ENCODE data around the gene DERL3.
A peak's percentile ranks its signal among the peaks of the same experiment; 100 is the strongest.

DERL3 gene

DNA sequence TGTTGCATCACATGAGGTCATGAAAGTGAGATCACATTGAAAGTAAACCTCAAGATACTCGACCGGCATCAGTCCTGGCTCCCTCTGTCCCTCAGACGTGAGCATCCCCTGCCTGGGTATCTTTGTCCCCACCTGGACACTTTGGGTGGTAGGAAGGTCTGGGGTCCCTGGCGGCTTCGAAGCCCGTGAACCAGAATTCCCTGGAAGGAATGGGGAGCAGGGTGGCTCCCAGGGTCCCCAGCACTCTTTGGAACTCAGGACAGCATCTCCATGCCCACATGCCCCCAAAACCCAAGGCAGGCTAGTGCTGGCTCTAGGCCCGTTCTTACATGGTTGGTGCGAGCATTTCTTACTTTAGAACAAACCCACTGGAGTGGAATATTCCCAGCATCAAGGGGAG, 7.5 kb downstream of the DERL3 start:
- DNase-seq: no peak

DNA sequence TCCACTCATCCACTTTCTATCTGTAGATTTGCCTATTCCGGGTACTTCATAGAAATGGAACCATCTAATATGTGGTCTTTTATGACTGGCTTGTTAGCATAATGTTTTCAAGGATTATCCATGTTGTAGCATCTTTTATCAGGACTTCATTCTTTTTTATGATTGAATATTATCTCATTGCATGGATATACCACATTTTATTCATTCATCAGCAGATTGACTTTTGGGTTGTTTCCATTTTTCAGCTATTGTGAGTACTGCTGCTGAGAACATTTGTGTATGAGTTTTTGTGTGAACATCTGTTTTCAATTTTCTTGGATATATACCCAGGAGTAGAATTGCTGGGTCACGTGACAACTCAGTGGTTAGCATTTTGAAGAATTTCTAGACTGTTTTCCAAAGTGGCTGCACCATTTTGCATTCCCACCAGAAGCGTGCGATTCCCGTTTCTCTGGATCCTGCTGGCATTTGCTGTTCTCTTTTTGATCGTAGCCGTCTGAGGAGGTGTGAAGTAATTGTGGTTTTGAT, 8.9 kb downstream of the DERL3 start:
- DNase-seq: no peak

DNA sequence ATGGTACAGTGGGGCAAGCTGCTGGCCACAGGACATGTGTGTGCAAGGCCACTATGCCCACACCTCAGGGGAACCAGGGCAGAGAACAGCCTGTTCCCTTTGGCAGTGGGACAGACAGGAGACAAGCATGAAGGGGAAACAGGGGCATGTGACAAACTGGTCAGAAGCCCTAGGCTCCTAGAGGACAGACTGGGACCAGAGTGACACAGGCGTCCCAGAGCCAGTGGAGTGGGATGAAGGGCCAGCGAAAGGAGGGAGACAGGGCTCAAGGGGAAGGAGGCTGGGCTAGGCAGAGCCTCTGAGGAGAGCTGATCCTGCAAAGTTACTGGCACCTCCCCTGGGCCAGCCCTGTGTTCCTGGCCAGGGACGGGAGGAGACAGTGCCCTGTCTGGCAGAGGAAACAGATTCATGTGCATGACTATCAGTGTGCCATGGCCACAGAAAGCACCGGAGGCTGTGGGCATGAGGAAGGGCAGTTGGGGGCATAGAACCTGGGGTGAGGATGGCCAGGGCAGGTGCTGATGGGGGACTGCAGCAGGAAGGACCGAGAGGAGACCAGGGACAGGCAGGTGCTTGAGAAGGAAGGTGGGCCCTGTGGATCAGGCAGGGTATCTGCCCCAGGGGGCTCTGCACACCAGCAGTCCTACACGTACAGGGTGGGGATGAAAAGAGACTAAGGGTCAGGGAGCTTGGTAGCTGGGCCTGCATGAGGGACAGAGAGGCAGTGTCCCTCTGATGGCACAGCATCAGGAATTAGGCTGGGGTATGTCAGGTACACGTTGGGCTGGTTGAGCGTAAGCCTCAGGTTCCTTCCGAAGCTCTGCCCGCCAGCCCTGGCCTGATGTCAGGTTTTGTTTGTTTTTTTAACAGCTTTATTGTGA, 9.8 kb downstream of the DERL3 start:
- no peak for DNase-seq

DNA sequence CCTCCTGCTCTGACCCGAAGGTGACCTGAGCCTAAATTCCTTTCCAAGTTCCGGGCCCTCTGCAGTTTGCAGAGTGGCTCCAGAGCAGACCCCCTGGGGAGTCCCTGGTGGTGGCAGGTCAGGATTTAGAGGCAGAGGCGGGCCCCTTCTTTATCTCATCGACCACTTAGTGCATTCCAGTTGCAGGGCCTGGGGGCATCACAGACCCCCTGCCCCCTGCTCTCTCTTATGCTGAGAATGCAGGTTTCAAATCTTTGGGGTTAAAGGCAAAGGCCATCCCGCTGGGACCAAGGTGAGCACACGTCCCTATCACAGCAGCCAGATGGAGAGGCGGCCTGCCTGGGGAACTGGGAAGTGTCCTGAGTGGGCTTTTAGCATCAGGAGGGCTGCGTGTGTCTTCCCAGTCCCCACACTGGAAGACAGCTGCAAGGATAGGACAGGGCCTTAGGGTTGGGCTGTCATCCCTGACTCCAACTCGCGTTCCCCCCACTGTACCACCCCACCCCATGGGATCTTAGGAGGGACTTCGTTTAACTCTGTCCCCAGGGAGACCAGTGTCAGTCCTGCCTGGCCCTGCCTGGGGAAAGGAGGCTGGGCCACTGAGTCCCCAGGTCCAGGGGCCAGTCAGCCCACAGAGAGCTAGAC, 11.3 kb downstream of the DERL3 start:
- DNase-seq: no peak

DNA sequence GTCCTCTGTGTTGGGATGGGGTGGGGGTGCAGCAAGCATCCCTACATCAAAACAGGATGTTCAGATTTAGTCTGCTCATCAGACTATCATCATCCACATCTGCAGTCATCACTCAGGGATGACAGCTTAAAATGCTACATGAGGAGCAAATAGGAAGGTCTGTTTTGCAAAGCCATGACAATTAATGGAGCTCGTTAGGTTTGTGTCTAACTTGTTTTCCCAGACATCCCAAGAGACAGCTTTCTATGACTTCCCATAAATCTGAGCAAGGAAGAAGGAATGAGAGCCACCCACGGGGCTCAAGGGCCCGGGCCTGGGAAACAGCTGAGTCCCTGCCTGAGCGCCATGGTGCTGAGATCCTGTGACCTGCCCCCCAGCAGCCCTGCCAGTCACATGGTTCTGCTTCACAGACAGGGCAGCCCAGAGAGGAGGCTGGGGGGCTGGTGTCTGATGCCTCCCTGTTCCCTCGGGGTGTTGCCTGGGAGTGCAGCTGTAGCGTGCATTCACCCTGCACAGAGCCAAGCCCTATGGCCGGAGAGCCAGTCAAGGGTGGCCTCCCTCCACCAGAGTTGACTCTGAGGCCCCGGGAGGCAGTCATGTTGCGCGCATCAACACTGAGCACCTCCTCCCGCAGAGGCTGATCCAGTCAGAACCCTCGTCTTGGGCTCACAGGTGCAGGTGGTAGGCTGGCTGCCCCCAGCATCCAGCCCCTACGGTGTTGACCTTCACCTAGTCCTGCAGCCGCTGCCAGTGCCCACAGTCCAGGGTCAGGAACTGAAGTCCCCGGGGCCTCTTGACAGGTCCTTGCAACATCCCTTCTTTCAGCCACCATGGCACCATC, 12.1 kb downstream of the DERL3 start:
- DNase-seq: no peak

GRCh38 chr22:23825246-23825905, 13.4 kb downstream of the DERL3 start:
- DNase-seq: no peak

- no peak for DNase-seq
These were observed 14.1 kb downstream of the DERL3 start for GRCh38 chr22:23824476-23825245.

DNA sequence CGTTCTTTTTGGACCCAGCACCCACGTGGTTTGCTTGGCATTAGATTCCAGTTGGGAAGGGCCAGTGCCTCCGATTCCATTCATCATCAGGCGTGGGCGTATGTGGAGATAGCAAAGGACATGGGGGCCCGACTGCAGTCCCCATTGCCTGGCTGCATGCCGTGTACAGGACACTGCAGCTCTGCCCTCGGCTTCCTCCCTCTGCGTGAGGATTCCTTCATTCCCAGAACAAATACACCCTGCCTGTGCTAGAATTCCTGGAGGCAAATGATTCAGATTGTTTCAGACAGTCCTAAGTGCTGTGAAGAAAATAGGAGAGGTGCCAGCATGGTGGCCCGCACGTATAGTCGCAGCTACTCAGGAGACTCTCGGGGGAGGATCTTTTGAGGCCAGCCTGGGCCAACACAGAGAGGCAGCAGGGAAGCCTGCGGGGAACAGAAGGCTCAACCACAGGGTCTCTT, 15.4 kb downstream of the DERL3 start:
- DNase-seq: no peak

GRCh38 chr22:23822101-23822671, 16.6 kb downstream of the DERL3 start:
- DNase-seq: no peak

GRCh38 chr22:23820748-23821211, 18.0 kb downstream of the DERL3 start:
- peak in 1 of 2 experiments; percentile 7 for DNase-seq

GRCh38 chr22:23818541-23818940, 20.3 kb downstream of the DERL3 start:
- DNase-seq: no peak

DNA sequence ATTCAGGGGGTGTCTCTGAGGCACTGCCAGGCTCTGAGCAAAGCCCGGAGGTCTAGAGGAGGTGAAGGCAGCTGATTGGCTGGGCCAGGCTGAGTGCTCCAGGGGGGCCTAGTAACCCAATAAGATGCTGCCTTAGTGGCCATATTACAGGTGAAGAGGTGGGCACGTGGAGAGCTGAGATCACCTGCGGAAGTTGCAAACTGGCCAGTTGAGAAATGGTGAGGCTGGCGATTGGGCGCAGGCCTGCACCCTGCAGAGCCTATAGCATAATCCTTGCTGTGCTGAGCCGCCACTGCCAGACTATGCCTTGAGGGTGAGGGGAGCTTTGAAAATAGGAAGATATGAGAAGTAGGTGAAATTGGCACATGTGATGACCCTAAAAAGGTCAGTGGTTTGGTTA, 21.7 kb downstream of the DERL3 start:
- no peak for DNase-seq

DNA sequence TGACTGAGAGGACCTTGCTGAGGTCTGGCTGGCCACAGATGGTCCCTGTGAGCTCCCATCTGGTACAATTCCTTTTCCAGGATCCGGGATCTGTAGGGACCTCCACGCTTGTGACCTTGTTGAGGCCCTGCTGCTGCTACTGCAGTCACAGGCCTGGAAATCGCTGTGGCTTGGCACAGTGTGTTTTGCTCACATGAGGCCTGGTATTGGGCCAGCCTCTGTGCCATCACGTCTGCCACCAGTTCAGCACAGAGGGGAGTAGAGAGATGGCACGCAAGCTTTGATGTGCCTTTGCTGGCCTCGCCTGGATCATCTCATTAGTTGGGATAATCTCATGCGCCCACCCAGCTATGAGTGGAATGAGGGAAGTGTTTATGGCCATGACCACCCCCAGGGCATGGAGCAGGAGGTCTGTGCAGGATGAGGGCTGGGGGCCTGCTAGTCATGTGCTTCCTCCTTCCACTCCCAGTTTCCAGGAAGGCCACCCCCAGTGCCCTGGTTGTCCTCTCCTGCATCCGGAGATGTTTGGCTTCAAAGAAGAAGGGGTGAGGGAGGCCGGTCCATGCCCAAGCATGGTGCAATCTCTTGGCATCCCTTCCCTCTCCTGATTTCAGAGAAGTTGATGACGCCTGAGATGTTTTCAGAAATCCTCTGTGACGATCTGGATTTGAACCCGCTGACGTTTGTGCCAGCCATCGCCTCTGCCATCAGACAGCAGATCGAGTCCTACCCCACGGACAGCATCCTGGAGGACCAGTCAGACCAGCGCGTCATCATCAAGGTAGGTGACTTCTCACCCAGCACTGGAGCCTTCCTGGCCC, 22.4 kb downstream of the DERL3 start:
- DNase-seq: no peak

DNA sequence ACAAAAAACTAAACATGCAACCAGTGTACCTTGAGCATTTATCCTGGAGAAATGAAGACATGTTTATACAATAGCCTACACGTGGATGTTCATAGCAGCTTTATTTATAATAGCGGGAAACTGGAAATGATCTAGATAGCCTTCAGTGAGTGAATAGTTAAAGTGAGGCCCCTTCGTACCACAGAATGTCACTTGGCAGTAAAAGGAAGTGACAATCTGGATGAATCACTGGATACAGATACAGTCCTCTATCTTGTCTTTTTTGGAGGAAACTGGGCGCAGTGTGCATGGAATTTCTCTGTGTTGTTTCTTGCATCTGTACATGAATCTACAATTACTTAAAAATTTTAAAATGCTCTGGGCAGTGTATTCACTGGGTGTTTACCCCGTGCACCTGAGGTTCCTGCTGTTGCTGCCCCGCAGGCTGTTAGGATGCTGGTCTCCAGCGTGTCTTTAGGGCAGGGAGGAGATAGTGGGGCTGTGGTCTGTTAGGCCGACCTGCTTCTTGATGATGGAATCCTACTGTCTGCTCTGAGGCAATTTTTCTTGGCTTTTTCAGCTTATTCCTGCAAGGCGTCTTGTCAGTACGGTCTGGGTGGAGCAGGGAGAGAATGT, 23.2 kb downstream of the DERL3 start:
- no peak for DNase-seq

GRCh38 chr22:23812378-23812777, 26.4 kb downstream of the DERL3 start:
- no peak for DNase-seq

DNA sequence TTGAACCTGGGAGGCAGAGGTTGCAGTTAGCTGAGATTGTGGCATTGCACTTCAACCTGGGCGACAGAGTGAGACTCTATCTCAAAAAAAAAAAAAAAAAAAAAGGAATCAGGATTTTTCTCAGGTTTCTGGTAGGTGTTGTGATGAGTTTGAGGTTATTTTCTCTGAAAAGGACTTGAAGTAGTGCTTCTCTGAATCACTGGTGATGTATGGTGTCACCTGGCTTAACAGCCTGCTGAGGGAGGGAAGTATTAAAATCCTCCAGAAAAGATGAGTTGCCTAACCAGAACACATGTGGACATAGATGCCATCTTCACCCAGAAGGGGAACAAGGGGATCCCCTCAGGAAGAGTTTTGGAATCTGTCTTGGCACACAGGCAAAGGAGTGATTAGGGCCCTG, 32.0 kb downstream of the DERL3 start:
- no peak for DNase-seq

- no peak for DNase-seq
These were observed 34.0 kb downstream of the DERL3 start for GRCh38 chr22:23804781-23805291.

- DNase-seq: no peak
These were observed 35.6 kb downstream of the DERL3 start for GRCh38 chr22:23803001-23803819.

Measured in activated CD4-positive, alpha-beta T cell treated with anti-CD3 and anti-CD28 coated beads, Interleukin-2, amount 50 U/mL, for 48 hours (primary cell).